ENCODE data around the gene GABBR1.

Gene GABBR1

GRCh38 chr6:29620630-29621029, 12.4 kb downstream of the GABBR1 start:
- DNase-seq (ENCODE audit: low spot score), result no peak

GRCh38 chr6:29619578-29620160, 13.3 kb downstream of the GABBR1 start:
- DNase-seq (ENCODE audit: low spot score), result no peak

GRCh38 chr6:29617782-29618554, 15.0 kb downstream of the GABBR1 start:
- DNase-seq (ENCODE audit: low spot score), result peak; percentile 71

GRCh38 chr6:29611426-29611825, 21.6 kb downstream of the GABBR1 start:
- no peak for DNase-seq (ENCODE audit: low spot score)

GRCh38 chr6:29610540-29610939, 22.4 kb downstream of the GABBR1 start:
- no peak for DNase-seq (ENCODE audit: low spot score)

- DNase-seq (ENCODE audit: low spot score), result no peak
Measured at GRCh38 chr6:29608131-29608530, 24.9 kb downstream of the GABBR1 start.

- no peak for DNase-seq (ENCODE audit: low spot score)
Measured at GRCh38 chr6:29603930-29604329, 29.1 kb downstream of the GABBR1 start.

- peak; percentile 41 for DNase-seq (ENCODE audit: low spot score)
Measured at GRCh38 chr6:29603456-29603855, 29.5 kb downstream of the GABBR1 start.

GRCh38 chr6:29602564-29603361, 30.2 kb downstream of the GABBR1 start:
- peak; percentile 91 for DNase-seq (ENCODE audit: low spot score)

GRCh38 chr6:29598172-29598747, 34.7 kb downstream of the GABBR1 start:
- DNase-seq (ENCODE audit: low spot score), result no peak

GRCh38 chr6:29597184-29597583, 35.8 kb downstream of the GABBR1 start:
- DNase-seq (ENCODE audit: low spot score), result no peak

- no peak for DNase-seq (ENCODE audit: low spot score)
Measured at GRCh38 chr6:29596381-29596900, 36.5 kb downstream of the GABBR1 start.

- no peak for DNase-seq (ENCODE audit: low spot score)
Measured at GRCh38 chr6:29593199-29593855, 39.7 kb downstream of the GABBR1 start.

- no peak for DNase-seq (ENCODE audit: low spot score)
Measured at GRCh38 chr6:29591677-29592076, 41.3 kb downstream of the GABBR1 start.

GRCh38 chr6:29590218-29590808, 42.7 kb downstream of the GABBR1 start:
- DNase-seq (ENCODE audit: low spot score), result no peak

- DNase-seq (ENCODE audit: low spot score), result peak; percentile 61
Measured at GRCh38 chr6:29589423-29590048, 43.4 kb downstream of the GABBR1 start.

- DNase-seq (ENCODE audit: low spot score), result no peak
Measured at GRCh38 chr6:29584821-29585220, 48.2 kb downstream of the GABBR1 start, which contains the start of gene OR2H2. OR2H2 (plus strand) TSS chr6:29585121; CDS start chr6:29587945, 2,824 bp downstream.

- no peak for DNase-seq (ENCODE audit: low spot score)
Measured at GRCh38 chr6:29577544-29577943, 55.4 kb downstream of the GABBR1 start.

- DNase-seq (ENCODE audit: low spot score), result no peak
Measured at GRCh38 chr6:29576056-29576455, 56.9 kb downstream of the GABBR1 start.

- no peak for DNase-seq (ENCODE audit: low spot score)
Measured at GRCh38 chr6:29567991-29568390, 65.0 kb downstream of the GABBR1 start.

- no peak for DNase-seq (ENCODE audit: low spot score)
Measured at GRCh38 chr6:29567541-29567940, 65.4 kb downstream of the GABBR1 start.

Data from iPS-NIHi11 (cell line).